GM19452 (cell line): Measurements from ENCODE around the gene NDE1.

Source experiments
- ATAC-seq: cut with Tn5 transposase; IDR thresholded peaks from one replicate; pipeline ENCODE4 v1.9.1; 2021; ENCODE audit not compliant: unreplicated experiment

NDE1 gene

DNA sequence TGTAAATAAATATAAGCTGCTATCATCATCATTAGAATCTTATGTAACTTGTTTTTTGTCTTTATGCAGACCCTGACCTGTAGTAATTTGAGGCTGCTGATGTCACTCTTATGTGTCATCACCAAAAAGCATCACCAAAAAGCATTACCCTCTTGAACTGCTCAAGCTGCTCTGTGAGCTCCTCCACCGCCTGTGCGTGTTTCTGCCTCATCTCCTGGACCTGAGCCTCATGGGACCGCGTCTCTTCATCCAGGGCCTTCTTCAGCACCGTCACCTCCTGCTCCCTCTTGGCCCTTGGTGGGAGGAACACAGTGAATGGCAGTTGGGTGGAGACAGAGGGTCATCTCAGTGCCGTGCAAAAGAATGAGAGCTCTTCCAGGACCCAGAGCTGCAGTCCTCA lies 82.4 kb downstream of the NDE1 start:
- no peak for ATAC-seq

GRCh38 chr16:15735610-15736009 lies 85.6 kb downstream of the NDE1 start:
- no peak for ATAC-seq

DNA sequence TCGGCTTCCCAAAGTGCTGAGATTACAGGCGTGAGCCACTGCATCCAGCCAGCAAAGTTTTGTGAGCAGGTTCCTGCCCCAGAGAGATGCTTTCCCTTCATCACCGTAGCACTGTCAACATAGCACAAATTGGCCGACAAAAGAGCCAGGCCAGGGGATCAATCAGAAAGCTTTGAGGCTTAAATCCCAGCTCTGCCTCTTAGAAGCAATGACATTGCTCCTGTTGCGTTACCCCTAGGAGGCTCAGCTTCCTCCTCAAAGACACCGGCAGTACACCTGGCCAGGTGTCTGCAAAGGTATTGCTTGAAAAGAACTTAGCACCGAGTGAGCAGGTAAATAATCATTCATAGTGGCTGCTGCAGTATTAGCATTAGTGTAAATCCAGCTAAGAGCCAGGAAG lies 86.5 kb downstream of the NDE1 start:
- ATAC-seq: no peak

DNA sequence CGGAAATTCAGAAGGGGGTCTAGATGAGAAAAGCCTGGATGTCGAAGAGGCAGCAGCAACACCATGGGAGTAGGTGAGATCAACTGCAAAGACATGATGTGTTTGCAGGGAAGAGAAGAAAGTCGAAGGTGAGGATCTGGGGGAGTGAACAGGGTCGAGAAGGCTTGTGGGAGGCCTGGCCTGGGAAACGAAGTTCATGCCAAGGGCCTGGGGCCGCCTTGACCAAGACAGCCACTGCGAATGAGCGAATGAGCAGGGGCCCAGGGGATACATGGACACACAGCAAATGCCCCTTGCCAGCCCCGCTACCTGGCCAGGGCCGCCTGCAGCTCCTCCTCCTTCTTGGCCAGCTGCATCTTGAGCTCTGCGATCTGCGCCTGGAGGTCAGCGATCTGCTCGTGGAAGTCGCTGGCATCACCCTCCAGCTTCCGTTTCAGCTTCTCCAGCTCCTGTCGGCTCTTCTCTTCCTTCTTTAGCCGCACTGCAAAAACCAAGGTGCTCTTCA lies 87.1 kb downstream of the NDE1 start:
- ATAC-seq: no peak

GRCh38 chr16:15739464-15739863 lies 89.4 kb downstream of the NDE1 start:
- no peak for ATAC-seq

- ATAC-seq: no peak
Measured at GRCh38 chr16:15739950-15740349, 89.9 kb downstream of the NDE1 start.

GRCh38 chr16:15741207-15741871 lies 91.3 kb downstream of the NDE1 start:
- ATAC-seq: no peak

DNA sequence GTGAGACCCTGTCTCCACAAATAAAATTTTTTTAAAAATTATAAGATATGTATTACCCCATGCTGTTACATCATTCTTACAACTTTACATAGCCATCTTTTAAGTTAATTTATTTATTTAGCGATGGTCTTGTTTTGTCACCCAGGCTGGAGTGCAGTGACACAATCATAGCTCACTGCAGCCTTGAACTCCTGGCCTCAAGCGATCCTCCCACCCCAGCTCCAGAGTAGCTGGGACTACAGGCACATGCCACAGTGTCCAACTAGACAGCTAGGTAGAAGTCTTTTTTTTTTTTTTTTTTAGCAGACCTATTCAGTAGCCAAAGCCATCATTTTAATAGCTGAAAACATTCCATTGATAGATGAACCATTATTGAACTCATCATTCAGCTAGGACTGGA lies 92.7 kb downstream of the NDE1 start:
- ATAC-seq: no peak

DNA sequence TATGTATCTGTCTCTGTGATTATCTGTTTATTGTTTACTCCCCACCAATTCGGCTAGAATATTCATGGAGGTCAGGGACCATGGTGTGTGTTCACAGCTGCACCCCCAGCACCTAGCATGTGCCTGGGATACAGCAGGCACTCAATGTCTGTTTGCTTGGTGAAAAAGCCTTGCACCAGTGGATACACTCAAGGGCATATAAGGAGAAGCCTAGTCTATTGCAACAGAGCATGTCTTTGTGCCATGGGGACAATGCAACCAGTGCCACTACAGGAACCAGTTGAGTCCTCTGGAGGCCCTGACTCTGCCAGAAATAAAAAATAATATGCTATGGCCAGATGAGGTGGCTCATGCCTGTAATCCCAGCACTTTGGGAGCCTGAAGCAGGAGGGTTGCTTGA lies 93.6 kb downstream of the NDE1 start:
- no peak for ATAC-seq

- ATAC-seq: no peak
Measured at GRCh38 chr16:15746332-15746731, 96.3 kb downstream of the NDE1 start.

DNA sequence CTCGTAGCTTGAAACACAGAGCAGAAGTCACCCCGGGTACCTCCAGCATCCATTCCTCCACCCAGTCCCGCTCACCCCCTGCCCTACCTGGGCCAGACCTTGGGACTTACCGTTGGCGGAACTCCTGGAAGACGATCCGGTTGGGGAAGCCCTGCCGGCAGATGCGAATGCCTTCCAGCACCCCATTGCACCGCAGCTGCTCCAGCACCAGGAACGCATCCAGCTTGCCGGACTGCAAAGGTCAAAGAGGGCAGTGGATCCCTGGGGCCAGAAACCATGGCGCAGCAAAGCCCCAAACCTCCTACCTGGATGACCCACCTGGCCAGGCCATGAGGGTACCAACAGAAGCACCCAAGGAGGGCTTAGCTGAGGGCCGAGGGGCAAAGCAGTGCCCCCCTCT lies 97.9 kb downstream of the NDE1 start:
- ATAC-seq: no peak

DNA sequence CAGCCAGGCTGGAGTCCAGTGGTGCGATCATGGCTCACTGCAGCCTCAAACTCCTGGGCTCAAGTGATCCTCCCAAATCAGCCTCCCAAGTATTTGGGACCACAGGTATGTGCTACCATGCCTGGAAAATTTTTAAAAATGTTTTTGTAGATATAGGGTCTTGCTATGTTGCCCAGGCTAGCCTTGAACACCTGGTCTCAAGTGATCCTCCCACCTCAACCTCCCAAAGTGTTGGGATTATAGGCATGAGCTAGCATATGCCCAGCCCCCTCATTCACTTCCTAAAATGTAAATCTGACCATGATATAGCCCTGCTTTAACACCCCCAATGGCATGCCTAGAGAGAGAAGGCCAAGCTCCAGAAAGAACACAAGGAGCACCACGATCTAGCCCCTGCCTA lies 98.6 kb downstream of the NDE1 start:
- ATAC-seq: no peak

- ATAC-seq: no peak
Measured at GRCh38 chr16:15749371-15749770, 99.3 kb downstream of the NDE1 start.

DNA sequence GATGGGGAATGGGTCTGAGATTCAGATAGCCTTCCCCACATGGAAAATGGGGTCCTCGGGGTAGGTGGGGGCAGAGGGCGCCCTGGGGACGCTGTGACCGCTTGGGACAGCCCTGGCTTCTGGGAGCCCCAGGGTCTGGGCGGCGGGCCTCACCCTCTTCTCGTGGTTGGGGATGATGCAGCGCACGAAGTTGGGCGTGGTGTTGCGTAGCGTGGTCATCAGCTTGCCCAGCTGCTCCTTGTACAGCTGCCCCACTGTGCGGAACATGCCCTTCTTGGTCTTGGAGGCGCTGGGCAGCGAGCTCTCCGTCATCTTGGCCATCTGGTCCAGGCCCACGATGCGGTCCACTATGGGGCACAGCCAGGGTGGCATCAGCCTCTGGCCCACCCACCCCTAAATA lies 99.9 kb downstream of the NDE1 start:
- no peak for ATAC-seq

- ATAC-seq: no peak
Measured at GRCh38 chr16:15751940-15752339, 101.9 kb downstream of the NDE1 start.

GRCh38 chr16:15752717-15753488 lies 102.9 kb downstream of the NDE1 start:
- no peak for ATAC-seq

GRCh38 chr16:15754821-15755534 lies 104.9 kb downstream of the NDE1 start:
- no peak for ATAC-seq

DNA sequence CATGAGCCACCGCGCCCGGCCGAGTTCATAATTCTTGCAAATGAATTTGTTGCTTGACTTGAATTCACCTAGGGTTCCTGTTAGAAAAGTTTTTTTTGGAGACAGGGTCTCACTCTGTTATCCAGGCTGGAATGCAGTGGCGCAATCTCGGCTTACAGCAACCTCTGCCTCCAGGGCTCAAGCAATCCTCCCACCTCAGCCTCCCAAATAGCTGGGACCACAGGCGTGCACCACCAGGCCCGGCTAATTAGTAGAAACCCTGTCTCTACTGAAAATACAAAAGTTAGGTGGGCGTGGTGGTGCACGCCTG lies 107.0 kb downstream of the NDE1 start:
- ATAC-seq: no peak

DNA sequence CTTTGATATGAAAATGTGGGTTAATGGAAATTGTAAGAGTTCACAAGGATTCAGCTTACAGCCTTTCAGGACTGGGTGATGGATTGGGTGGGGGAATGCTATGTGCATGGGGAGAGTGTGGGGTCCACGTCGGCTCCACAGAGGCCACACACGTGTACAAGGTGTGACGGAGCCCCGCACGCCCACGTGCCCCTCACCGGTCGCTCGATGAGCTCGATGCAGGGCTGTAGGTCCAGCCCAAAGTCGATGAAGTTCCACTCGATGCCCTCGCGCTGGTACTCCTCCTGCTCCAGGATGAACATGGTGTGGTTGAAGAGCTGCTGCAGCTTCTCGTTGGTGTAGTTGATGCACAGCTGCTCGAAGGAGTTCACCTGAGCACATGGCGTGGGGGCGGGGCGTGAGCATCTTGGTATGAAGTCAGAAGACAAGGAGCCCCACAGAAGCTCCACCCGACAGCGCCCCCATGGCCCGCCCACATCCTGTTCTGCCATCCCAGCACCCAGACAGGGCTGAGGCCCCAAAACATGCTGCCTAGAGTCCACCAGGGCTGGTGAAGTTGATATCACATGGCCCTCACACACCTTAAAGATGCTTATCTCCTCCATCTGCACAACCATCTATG lies 107.7 kb downstream of the NDE1 start:
- no peak for ATAC-seq

GRCh38 chr16:15759070-15759469 lies 109.0 kb downstream of the NDE1 start:
- ATAC-seq: no peak

- no peak for ATAC-seq
Measured at GRCh38 chr16:15760129-15760528, 110.1 kb downstream of the NDE1 start.

- ATAC-seq: no peak
Measured at GRCh38 chr16:15764112-15764511, 114.1 kb downstream of the NDE1 start.
